NCI-H226 (cell line): Measurements from ENCODE around the gene HMCN1.

ENCODE experiments used
- DNase-seq: peaks from one replicate; pipeline ENCODE4 v3.0.0-alpha.2; 2015

The HMCN1 gene

GRCh38 chr1:185733818-185734735 is at the start of gene HMCN1:
Gene HMCN1 (plus strand): TSS chr1:185734391. CDS start chr1:185734780, 389 bp downstream.
- DNase-seq: no peak

GRCh38 chr1:185686821-185687778 is 47.1 kb upstream of the HMCN1 start:
- no peak for DNase-seq

- no peak for DNase-seq
Observed at GRCh38 chr1:185690527-185690926, 43.7 kb upstream of the HMCN1 start.

- no peak for DNase-seq
Observed at GRCh38 chr1:185693654-185694053, 40.5 kb upstream of the HMCN1 start.

- no peak for DNase-seq
Observed at GRCh38 chr1:185694081-185694480, 40.1 kb upstream of the HMCN1 start.

- DNase-seq: no peak
Observed at GRCh38 chr1:185695299-185695698, 38.9 kb upstream of the HMCN1 start.

- no peak for DNase-seq
Observed at GRCh38 chr1:185696422-185697150, 37.6 kb upstream of the HMCN1 start.

GRCh38 chr1:185699874-185700273 is 34.3 kb upstream of the HMCN1 start:
- DNase-seq: no peak

GRCh38 chr1:185701650-185702049 is 32.5 kb upstream of the HMCN1 start:
- no peak for DNase-seq

- DNase-seq: no peak
Observed at GRCh38 chr1:185704181-185704580, 30.0 kb upstream of the HMCN1 start.

- no peak for DNase-seq
Observed at GRCh38 chr1:185716095-185716494, 18.1 kb upstream of the HMCN1 start.

- DNase-seq: peak; percentile 59
Observed at GRCh38 chr1:185719021-185719420, 15.2 kb upstream of the HMCN1 start.

GRCh38 chr1:185720633-185721272 is 13.4 kb upstream of the HMCN1 start:
- DNase-seq: no peak

GRCh38 chr1:185721553-185721952 is 12.6 kb upstream of the HMCN1 start:
- no peak for DNase-seq

GRCh38 chr1:185722098-185722497 is 12.1 kb upstream of the HMCN1 start:
- DNase-seq: no peak

GRCh38 chr1:185727726-185728125 is 6.5 kb upstream of the HMCN1 start:
- DNase-seq: no peak

GRCh38 chr1:185731446-185731845 is 2.7 kb upstream of the HMCN1 start:
- DNase-seq: no peak

GRCh38 chr1:185732951-185733350 is 1.2 kb upstream of the HMCN1 start:
- no peak for DNase-seq

GRCh38 chr1:185734929-185735700 is 924 bp downstream of the HMCN1 start:
- no peak for DNase-seq

- DNase-seq: no peak
Observed at GRCh38 chr1:185735701-185736064, 1.5 kb downstream of the HMCN1 start.

- DNase-seq: no peak
Observed at GRCh38 chr1:185739967-185740366, 5.8 kb downstream of the HMCN1 start.

GRCh38 chr1:185741551-185741950 is 7.4 kb downstream of the HMCN1 start:
- DNase-seq: no peak
